ENCODE results near the gene IL27RA.

IL27RA gene

GRCh38 chr19:14053500-14053899 lies 21.9 kb downstream of the IL27RA start:
- no peak for DNase-seq (ENCODE audit: low read depth, low spot score)
- no peak overlapping the region for H3K4me3 ChIP-seq (ENCODE audit: low read length)

DNA sequence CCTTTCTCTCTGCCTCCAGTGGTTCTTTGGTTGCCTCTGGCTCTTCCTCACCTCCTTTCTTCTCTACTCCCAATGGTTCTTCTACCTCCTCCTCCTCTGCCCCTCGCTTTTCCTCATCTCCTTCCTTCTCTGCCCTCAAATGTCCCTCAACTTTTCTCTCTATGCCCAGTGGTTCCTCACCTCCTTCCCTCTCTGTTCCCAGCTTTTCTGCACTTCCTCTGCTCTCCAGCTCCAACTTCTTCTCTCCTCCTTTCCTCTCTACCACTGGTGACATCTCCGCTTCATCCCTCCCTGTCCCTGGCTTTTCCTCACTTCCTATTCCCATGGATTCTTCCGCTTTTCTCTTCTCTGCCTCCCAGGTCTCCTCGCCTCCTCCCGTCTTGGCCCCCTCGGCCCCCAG lies 22.5 kb downstream of the IL27RA start:
- no peak overlapping the region for H3K4me3 ChIP-seq (ENCODE audit: low read length)
- DNase-seq (ENCODE audit: low read depth, low spot score) = no peak

- no peak for DNase-seq (ENCODE audit: low read depth, low spot score)
- no peak overlapping the region for H3K4me3 ChIP-seq (ENCODE audit: low read length)
Measured at GRCh38 chr19:14054721-14055120, 23.2 kb downstream of the IL27RA start.

- no peak for DNase-seq (ENCODE audit: low read depth, low spot score)
- no peak overlapping the region for H3K4me3 ChIP-seq (ENCODE audit: low read length)
Measured at GRCh38 chr19:14055396-14055795, 23.8 kb downstream of the IL27RA start.

DNA sequence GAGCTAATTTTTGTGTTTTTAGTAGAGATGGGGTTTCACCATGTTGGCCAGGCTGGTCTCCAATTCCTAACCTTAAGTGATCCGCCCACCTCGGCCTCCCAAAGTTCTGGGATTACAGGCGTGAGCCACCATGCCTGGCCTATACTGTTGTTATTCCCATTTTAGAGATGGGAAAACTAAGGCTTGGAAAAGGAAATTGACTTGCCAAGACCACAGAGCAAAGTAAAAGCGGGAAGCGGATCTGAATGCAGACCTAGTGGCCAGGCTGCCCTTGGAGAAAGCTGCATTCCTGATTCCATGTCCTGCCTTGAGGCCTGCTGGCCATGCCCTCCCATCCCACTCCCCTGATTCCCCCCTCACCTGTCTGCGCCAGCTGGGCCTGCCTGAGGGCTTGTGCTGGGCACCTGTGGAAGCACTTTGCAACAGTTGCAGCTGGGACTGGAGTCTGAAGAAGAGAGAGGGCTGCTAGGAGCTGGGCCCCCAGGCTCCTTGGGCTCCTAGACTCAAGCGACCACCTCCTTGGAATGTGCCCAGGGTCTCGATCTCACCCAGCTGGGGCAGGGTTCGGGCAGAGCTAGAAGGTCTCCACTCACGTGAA lies 24.6 kb downstream of the IL27RA start:
- no peak overlapping the region for H3K4me3 ChIP-seq (ENCODE audit: low read length)
- DNase-seq (ENCODE audit: low read depth, low spot score) = no peak

DNA sequence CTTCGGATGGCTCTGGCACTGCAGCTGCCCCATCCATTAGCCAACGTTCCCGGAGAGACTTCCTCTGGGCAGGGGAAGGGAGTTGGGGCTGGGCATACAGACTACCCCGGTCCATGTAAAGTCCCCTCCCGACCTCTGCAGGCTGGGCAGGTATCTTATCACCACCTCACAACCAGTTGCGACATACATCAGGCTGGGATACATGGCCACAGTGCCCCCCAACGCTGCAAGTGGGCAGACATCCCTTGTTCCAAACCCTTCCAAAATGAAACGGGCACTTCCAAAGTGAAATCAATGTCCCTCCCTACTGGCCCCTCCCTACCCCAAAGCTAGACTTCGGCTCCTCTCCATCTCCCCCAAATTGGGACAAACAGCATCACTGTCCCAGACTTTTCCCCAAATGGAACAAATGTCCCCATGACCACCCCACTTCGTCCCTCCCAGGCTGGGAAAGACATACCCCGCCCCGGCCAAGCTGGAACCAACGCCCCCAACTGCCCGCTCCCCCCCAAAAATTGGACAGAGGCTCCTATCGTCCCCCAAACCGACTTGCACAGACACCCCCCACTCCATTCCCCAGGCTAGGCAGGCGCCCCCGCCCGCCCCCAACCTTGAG lies 25.3 kb downstream of the IL27RA start:
- no peak overlapping the region for H3K4me3 ChIP-seq (ENCODE audit: low read length)
- DNase-seq (ENCODE audit: low read depth, low spot score) = no peak

GRCh38 chr19:14058182-14059092 lies 26.9 kb downstream of the IL27RA start:
- no peak for DNase-seq (ENCODE audit: low read depth, low spot score)
- no peak overlapping the region; the same call in 1 of the 2 replicates for H3K4me3 ChIP-seq (ENCODE audit: low read length)

DNA sequence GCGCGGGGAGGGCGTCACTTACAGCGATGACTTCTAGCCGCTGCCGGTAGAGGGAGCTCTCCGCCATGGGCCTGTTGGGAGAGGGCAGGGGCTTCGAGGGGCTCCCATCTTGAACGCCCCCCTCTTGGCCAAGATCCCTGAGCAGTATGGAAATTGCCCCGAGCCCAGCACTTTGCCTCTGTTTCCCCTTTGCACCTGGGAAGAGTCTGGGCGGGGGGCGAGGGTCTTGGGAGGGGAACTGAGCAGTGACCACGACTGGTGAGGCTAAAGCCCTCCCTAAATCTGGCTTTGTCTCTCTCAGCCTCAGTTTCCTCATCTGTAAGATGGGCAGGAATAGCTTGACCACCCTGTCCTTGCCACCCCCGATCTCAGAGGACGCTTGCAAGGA lies 27.5 kb downstream of the IL27RA start:
- DNase-seq (ENCODE audit: low read depth, low spot score) = no peak
- H3K4me3 ChIP-seq (ENCODE audit: low read length) = no peak overlapping the region

GRCh38 chr19:14059652-14060155 lies 28.1 kb downstream of the IL27RA start:
- H3K4me3 ChIP-seq (ENCODE audit: low read length) = no peak overlapping the region
- no peak for DNase-seq (ENCODE audit: low read depth, low spot score)

GRCh38 chr19:14061081-14061749 lies 29.7 kb downstream of the IL27RA start:
- DNase-seq (ENCODE audit: low read depth, low spot score) = no peak
- H3K4me3 ChIP-seq (ENCODE audit: low read length) = no peak overlapping the region

DNA sequence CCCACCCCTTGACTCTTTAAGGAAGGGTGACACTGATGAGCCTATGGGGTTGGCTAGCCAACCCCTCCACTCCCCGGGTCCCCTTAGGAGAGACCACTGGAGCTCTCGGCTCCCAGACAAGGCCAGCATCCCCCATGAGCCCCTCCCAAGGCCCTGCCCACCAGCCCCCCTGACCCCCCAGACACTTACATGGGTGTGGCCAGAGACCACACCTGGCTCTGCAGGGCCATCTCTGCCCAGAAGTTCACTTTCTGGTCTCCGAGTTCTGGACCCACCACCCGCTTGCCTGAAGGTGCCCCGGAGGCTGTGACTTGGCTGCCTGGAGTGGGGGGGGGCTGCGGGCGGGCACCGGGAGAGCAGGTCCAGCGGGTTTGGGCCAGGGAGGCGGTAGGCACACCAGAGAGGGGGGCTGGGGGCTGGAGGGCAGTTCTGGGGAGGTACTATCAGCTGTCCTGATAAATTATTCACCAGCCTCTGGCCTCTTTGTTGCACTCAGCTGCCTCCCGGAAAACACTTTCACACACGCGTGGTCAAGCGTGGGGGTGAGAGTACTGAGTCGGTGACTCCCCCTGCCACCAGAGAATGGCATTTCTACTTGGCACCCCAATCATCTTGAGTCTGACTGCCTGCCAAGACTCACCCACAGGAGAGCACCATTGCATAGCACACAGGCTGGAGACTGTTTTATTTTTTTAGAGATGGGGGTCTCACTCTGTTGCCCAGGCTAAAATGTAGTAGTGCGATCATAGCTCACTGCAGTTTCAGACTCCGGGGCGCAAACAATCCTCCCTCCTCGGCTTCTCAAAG lies 30.4 kb downstream of the IL27RA start, which contains the start of gene PALM3:
Gene PALM3, minus strand, starts transcription at position 326 of the 807 bp plus-strand sequence. Its CDS starts 96 bp downstream, at position 230.
- H3K4me3 ChIP-seq (ENCODE audit: low read length) = no peak within 1 kb of the TSS
- no peak for DNase-seq (ENCODE audit: low read depth, low spot score)

- DNase-seq (ENCODE audit: low read depth, low spot score) = no peak
- H3K4me3 ChIP-seq (ENCODE audit: low read length) = no peak overlapping the region
Measured at GRCh38 chr19:14062558-14062855, 30.9 kb downstream of the IL27RA start.

DNA sequence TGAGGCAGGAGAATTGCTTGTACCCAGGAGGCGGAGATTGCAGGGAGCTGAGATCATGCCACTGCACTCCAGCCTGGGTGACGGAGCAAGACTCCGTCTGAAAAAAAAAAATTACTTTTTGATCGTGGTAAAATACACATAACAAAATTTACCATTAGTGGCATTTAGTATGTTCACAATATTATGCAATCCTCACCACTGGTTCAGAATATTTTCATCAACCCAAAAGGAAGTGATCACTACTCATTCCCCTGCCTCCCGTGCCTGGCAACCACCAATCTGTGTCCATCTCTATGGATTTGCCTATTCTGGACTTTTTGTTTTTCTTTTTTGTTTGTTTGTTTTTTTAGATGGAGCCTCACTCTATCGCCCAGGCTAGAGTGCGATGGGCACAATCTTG lies 31.5 kb downstream of the IL27RA start:
- H3K4me3 ChIP-seq (ENCODE audit: low read length) = no peak overlapping the region
- no peak for DNase-seq (ENCODE audit: low read depth, low spot score)

GRCh38 chr19:14066134-14066533 lies 34.6 kb downstream of the IL27RA start:
- no peak for DNase-seq (ENCODE audit: low read depth, low spot score)
- H3K4me3 ChIP-seq (ENCODE audit: low read length) = no peak overlapping the region

- no peak for DNase-seq (ENCODE audit: low read depth, low spot score)
- no peak overlapping the region for H3K4me3 ChIP-seq (ENCODE audit: low read length)
Measured at GRCh38 chr19:14070268-14071050, 38.9 kb downstream of the IL27RA start.

- peak within 1 kb of the TSS; percentile 66 for H3K4me3 ChIP-seq (ENCODE audit: low read length)
- no peak for DNase-seq (ENCODE audit: low read depth, low spot score)
Measured at GRCh38 chr19:14072535-14073260, 41.1 kb downstream of the IL27RA start, which contains the start of gene MISP3. Gene MISP3 (plus strand): TSS chr19:14072786. CDS start chr19:14073310, 524 bp downstream.

GRCh38 chr19:14073261-14073924 lies 41.8 kb downstream of the IL27RA start:
- peak overlapping the region; percentile 66 for H3K4me3 ChIP-seq (ENCODE audit: low read length)
- peak; percentile 75 for DNase-seq (ENCODE audit: low read depth, low spot score)

Measured in Jurkat, Clone E6-1 (cell line).